Left renal pelvis (tissue), 4 donors: ENCODE results near the gene ERP29. TPM values are rescaled to one million over a fixed set of nuclear protein-coding genes. Genes with fewer than 3 reads are reported as not detected.
"Not testable (repeated sequence)": the region's sequence is repeated elsewhere in the genome, so short reads cannot be mapped to it uniquely, and the experiment has no call there.

ENCODE experiments used
- DNase-seq, 4 donors: peaks; one replicate each; pipeline ENCODE4 v3.0.0-alpha.2; 2013; ENCODE audit warnings: low read depth in 4 of 4, low spot score in 3 of 4
- polyA plus RNA-seq, 4 donors: library from polyadenylated mRNA; unstranded; fragments of 120-200 nt; gene quantifications; one replicate each; pipeline ENCODE4 v1.2.1, GENCODE V29; 2013; ENCODE audit not compliant: insufficient read length in 4 of 4

Gene ERP29
- polyA plus RNA-seq, 4 donors, result 92.2 to 167 (median 147) TPM

GRCh38 chr12:112031472-112031871, 18.2 kb downstream of the ERP29 start:
- no peak for DNase-seq

GRCh38 chr12:112032292-112032691, 19.1 kb downstream of the ERP29 start:
- no peak for DNase-seq

DNA sequence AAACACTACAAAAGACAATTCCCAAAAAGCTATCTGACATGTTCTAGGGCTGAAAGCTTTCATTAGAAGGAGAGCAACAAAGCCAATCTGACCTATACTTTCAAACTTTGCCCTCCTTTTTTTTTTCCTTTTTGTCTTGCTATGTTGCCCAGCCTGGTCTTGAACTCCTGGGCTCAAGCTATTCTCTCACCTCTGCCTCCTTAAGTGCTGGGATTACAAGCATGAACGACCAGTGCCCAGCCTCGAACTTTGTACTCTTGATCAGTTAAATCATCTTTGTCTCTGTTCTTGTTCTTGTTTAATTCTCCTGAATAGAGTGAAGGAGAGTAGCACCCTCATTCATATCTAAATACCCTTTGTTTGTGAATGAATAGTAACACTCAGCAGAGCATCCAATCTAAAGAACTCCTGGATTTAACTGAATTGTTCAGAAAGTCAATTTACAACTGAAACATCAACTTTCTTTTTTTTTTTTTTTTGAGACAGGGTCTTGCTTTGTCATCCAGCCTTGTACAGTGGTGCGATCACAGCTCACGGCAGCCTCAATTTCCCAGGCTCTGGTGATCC, 22.1 kb downstream of the ERP29 start:
- DNase-seq, result no peak

DNA sequence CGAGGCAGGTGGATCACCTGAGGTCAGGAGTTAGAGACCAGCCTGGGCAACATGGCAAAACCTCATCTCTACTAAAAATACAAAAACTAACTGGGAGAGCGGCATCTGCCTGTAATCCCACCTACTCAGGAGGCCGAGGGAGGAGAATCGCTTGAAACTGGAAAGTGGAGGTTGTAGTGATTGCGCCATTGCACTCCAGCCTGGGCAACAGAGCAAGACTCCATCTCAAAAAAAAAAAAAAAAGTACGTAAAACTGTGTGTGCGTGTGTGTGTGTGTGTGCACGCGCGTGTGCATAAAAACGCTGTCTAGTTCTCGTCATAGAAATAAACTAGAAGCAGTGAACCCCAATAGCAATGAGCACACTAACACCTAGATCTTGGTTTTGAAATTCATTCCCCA, 23.4 kb downstream of the ERP29 start:
- DNase-seq, result not testable (repeated sequence)

- DNase-seq, result no peak
These were observed 32.8 kb downstream of the ERP29 start for GRCh38 chr12:112046003-112046402.

GRCh38 chr12:112049351-112049750, 36.1 kb downstream of the ERP29 start:
- no peak for DNase-seq

DNA sequence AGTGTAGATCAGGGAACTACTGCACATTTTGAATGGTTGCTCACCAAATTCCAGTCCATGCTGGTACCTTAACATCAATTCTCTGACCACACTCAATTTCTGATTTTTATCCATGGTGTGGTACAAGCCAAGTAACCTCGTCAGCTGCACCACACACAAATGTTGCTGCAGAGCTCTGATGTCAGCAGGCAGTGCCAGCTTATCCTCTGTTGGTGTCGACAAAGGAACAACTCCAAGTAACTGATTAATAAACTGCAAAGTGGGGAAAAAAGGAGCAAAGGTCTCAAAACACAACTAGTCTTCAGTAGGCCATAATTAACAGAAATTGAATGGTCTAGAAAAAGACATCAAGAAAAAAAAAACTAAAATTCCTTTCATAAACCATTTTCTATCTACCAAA, 47.9 kb downstream of the ERP29 start:
- DNase-seq, result no peak

- DNase-seq, result no peak
These were observed 50.0 kb downstream of the ERP29 start for GRCh38 chr12:112063273-112063672.

DNA sequence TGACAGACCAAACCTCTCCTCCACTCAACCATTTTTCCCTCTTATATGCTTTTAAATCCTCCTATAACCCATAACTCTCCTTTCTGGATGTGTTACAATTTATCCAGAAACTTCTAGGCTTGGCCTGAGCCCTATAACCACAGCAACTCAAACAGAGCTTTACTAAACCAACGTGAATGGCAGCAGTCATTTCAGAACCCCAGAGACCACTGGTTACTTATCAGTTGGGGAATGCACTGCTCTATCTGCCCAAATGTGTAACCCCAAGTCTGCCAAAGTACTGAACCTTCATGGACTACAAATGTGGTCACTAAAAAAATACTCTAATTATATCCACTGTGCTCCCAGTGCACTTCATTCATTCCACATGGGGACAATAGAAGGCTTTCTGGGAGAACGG, 53.3 kb downstream of the ERP29 start:
- DNase-seq, result no peak

Other genes starting within 250 kb of the ERP29 start
- gene ALDH2, start 246.5 kb upstream of the ERP29 start, polyA plus RNA-seq, result 100 to 1,000 TPM in 1 of 4 donors, 10 to 100 TPM in 3; 86.7 to 127 (median 93.2) TPM
- gene MAPKAPK5, start 171.2 kb upstream of the ERP29 start, polyA plus RNA-seq, result 10 to 100 TPM; 37.1 to 56.6 (median 49.3) TPM
- gene TMEM116, start 261 bp upstream of the ERP29 start, polyA plus RNA-seq, result 10 to 100 TPM; 11.2 to 34.8 (median 34.1) TPM
- gene NAA25, start 95.4 kb downstream of the ERP29 start, polyA plus RNA-seq, result 10 to 100 TPM; 13.4 to 26.4 (median 24.5) TPM
- gene TRAFD1, start 112.1 kb downstream of the ERP29 start, polyA plus RNA-seq, result 10 to 100 TPM; 34.1 to 42.7 (median 40.6) TPM